Measurements from ENCODE around the gene HIPK4. TPM values are rescaled to one million over a fixed set of nuclear protein-coding genes. Genes with fewer than 3 reads are reported as not detected.

HIPK4 gene
- total RNA-seq, 4 donors from 2014 or later, result 0.22 to 0.34 TPM; not detected in 2

DNA sequence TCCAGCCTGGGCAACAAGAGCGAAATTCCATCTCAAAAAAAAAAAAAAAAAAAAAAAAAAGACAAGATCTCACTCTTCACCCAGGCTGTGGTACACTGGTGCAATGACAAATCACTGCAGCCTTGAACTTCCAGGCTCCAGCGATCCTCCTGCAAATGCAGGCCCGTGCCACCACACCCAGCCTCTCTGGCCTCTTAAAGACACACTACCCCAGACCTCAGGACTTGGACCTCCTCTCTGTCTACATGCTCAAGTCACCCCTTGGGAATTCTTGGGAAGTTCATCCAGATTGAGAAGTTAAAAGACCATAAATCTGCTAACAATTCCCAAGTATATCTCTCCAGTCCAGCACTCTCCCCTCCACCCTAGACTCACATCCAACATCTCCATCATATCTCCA, 10.6 kb upstream of the HIPK4 start:
- TF ChIP-seq, protein P1, sequence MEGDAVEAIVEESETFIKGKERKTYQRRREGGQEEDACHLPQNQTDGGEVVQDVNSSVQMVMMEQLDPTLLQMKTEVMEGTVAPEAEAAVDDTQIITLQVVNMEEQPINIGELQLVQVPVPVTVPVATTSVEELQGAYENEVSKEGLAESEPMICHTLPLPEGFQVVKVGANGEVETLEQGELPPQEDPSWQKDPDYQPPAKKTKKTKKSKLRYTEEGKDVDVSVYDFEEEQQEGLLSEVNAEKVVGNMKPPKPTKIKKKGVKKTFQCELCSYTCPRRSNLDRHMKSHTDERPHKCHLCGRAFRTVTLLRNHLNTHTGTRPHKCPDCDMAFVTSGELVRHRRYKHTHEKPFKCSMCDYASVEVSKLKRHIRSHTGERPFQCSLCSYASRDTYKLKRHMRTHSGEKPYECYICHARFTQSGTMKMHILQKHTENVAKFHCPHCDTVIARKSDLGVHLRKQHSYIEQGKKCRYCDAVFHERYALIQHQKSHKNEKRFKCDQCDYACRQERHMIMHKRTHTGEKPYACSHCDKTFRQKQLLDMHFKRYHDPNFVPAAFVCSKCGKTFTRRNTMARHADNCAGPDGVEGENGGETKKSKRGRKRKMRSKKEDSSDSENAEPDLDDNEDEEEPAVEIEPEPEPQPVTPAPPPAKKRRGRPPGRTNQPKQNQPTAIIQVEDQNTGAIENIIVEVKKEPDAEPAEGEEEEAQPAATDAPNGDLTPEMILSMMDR (IDR thresholded peaks at IDR 0.05; ENCODE audit: low read depth), result no peak

DNA sequence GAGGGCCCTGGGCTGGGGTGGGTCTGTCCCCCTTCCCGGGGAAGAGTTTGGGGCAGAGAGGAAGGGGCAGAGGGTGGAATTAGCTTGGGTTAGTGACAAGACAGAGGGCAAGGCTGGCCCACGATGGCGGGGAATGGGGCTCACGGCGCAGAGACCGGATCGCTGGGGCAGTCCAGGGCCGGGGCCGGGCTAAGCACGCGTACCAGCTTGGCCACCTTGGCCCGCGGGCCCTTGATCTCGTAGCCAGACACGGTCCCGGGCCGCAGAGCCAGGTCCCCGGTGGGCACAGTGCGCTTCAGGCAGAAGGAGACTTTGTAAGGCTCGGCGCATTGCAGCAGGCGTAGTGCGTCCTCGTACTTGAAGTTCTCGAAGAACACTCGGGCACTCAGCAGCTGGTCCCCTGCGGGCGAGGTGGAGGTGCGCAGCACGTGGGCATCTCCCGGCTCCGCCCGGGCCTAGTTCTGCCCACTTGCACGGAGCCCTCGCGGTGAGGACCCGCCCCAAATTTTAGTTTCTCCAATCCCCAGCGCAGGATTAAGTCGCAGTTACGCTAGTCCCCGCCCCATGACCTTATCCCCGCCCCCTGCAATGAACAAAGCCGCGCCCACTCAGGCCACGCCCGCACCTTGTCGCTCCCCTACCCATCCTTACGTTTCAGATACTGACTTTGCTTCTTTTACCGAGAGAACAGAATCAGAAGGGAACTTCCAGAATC, 8.6 kb upstream of the HIPK4 start:
- TF ChIP-seq, protein P1 (IDR thresholded peaks at IDR 0.05; ENCODE audit: low read depth), result no peak

DNA sequence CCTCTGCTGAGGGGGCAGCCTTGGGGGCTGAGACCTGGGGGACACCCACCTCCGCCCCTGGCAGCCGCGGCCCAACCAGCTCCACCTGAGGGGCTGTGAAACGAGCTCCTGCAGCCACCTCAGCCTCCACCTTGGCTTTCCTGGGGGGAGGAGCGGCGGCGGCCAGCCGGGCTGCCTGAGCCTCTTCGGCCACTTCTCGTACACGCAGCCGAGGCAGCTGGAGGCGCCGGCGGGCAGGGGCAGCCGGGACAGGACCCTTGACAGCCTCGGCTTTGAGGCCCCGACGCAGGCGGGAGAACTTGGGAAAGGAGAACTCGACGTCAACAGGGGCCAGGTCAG, 7.6 kb upstream of the HIPK4 start:
- TF ChIP-seq, protein P1 (IDR thresholded peaks at IDR 0.05; ENCODE audit: low read depth), result no peak

DNA sequence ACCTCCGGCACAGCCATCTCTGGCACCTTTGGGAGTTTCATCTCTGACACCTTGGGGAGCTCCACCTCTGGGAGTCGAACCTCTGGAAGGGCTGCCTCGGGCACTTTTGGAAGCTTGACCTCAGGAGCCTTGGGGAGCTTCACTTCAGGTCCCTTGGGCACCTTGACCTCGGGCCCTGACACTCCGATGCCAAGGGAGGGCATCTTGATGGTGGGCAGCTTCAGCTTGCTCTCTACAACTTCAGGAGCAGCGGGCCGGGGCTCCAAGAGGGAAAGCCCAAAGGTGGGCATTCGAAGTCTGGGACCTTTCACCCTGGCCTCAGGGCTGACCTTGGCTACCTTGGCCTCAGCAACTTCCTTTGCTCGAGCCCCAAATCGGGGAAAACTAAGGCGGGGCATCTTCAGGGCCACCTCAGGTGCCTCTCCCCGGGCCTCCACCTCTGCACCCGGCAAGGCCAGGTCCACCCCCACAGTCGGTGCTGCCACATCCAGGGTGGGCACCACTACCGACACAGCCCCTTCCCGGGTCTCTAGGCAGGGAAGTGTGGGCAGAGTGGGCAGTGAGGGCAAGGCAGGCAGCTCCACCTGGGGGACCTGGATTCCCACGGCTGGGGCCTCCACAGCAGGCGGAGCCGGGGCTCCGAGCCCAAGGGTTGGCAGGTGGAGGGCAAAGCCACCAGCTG, 7.0 kb upstream of the HIPK4 start:
- TF ChIP-seq, protein P1 (IDR thresholded peaks at IDR 0.05; ENCODE audit: low read depth), result no peak

DNA sequence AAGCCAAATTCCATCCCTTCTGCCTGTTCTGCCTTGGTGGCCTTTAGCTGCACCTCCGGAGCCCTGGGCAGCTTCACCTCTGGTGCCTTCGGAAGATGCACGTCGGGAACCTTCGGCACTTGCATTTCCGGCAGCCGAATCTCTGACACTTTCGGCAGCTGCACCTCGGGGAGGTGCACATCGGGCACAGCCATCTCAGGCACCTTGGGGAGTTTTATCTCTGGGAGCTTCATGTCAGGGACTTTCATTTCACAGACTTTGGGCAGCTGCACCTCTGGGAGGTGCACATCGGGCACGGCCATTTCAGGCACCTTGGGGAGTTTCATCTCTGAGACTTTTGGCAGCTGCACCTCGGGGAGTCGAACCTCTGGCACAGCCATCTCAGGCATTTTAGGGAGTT, 6.0 kb upstream of the HIPK4 start:
- TF ChIP-seq, protein P1 (IDR thresholded peaks at IDR 0.05; ENCODE audit: low read depth), result no peak

DNA sequence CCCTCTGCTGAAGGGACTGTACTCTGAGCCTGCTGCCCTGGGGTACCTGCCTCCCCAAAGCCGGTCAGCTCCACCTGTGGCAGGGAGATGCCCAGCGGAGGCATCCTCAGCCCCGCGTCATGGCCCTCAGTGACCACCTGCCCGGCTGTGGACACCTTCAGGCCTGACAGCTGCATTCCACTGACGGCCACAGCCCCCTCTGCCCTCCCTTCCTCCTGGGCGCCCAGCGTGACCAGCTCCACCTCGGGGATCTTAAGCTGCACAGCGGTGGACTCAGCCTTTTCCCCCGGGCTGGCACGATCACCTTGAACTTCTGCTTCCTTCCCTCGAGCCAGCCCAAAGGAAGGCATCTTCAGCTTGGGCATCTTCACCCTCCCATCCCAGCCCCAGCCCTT, 4.8 kb upstream of the HIPK4 start:
- TF ChIP-seq, protein P1 (IDR thresholded peaks at IDR 0.05; ENCODE audit: low read depth), result no peak

DNA sequence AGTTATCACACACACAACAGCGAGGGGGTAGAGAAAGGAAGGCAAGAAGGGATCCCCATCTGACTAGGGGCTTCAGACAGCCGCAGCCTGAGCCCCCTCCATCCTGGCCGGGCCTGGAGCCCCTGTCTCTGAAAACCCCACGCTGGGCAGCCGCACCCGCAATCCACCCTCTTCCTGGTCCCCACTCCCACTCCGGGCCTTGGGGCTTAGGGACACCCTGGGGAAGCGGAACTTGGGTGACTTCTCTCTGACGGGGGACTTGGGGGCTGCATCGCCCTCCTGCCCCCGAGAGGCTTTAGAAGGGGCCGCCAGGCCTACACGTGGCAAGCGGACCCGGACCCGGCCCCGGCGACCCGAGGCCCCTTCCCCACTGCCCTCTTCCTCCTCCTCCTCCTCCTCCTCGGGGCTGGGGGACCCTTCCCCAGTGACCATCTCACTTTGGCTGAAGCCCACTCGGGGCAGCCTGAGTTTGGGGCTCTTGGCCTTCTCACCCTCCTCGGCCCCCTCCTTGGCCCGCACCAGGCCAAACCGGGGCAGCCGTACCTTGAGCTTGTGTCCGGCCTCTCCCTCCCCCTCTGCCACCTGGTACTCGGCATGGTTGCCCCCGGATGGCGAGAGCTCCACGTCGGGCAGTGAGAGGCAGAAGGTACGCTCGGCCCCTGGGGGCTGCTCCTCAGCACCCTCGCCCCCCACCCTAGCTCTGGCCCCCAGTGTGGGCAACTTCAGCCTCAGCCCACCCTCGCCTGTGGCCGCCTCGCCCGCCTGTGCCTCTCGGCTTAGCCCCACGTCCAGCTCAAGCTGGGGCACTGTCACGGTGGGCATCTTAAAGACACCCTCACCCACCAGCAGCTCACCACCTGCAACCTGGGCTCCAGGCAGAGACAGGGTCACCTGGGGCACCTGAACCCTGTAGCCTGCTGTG, 4.2 kb upstream of the HIPK4 start:
- TF ChIP-seq, protein P1 (IDR thresholded peaks at IDR 0.05; ENCODE audit: low read depth), result no peak

All from subcutaneous adipose tissue (tissue), 4 donors.